ENCODE data around the gene MORC4. TPM values are rescaled to one million over a fixed set of nuclear protein-coding genes. Genes with fewer than 3 reads are reported as not detected.
A peak's percentile ranks its signal among the peaks of the same experiment; 100 is the strongest.

Gene MORC4
- polyA plus RNA-seq, 1 of the 3 experiments (the other 2 are of a cell fraction) = 12.5 TPM

GRCh38 chrX:106935175-106935574 lies 64.8 kb downstream of the MORC4 start (continued):
- TF ChIP-seq CTCF (IDR thresholded peaks at IDR 0.05) (no peak), GATA2 (CRISPR knock-in tag; IDR thresholded peaks at IDR 0.05) (no peak), MEF2A (IDR thresholded peaks at IDR 0.05; ENCODE audit: borderline replicate concordance, low read depth) (no peak)
- TF ChIP-seq, protein P1, sequence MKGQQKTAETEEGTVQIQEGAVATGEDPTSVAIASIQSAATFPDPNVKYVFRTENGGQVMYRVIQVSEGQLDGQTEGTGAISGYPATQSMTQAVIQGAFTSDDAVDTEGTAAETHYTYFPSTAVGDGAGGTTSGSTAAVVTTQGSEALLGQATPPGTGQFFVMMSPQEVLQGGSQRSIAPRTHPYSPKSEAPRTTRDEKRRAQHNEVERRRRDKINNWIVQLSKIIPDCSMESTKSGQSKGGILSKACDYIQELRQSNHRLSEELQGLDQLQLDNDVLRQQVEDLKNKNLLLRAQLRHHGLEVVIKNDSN (IDR thresholded peaks at IDR 0.05; ENCODE audit: borderline replicate concordance, low read depth) = no peak
- TF ChIP-seq, protein P2, sequence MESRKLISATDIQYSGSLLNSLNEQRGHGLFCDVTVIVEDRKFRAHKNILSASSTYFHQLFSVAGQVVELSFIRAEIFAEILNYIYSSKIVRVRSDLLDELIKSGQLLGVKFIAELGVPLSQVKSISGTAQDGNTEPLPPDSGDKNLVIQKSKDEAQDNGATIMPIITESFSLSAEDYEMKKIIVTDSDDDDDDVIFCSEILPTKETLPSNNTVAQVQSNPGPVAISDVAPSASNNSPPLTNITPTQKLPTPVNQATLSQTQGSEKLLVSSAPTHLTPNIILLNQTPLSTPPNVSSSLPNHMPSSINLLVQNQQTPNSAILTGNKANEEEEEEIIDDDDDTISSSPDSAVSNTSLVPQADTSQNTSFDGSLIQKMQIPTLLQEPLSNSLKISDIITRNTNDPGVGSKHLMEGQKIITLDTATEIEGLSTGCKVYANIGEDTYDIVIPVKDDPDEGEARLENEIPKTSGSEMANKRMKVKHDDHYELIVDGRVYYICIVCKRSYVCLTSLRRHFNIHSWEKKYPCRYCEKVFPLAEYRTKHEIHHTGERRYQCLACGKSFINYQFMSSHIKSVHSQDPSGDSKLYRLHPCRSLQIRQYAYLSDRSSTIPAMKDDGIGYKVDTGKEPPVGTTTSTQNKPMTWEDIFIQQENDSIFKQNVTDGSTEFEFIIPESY (IDR thresholded peaks at IDR 0.05; ENCODE audit: borderline replicate concordance, low read depth) = no peak

DNA sequence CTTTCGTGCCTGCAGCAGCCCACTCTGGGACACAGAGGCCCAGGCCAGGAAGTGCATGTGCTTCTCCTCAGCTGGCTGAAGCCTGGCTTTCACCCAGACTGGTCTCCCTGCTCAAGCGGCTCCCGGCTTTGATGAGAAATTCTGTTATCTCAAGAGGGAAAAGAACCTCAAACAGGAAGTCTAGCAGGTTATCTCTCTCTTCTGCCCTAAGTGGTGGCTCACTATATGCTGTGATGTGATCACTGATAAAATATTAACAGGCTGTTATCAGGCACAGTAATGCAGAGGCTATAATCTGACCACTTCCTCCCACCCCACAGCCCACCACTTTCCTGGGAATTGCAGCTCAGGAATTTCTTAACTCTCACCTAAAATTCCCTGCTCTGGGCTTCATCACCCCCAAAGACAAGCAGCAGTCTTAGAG lies 66.5 kb downstream of the MORC4 start:
- DNase-seq = peak; percentile 19

More for the DNA sequence above, 66.5 kb downstream of the MORC4 start:
- no peak for TF ChIP-seq MEF2A (IDR thresholded peaks at IDR 0.05; ENCODE audit: borderline replicate concordance, low read depth)
- TF ChIP-seq SMC3 (IDR thresholded peaks at IDR 0.05; ENCODE audit: low read depth, low read length) = no peak
- no peak for TF ChIP-seq TEAD4 (IDR thresholded peaks at IDR 0.05; ENCODE audit: borderline replicate concordance, insufficient read depth)
- TF ChIP-seq PBX3 (IDR thresholded peaks at IDR 0.05) = no peak
- TF ChIP-seq, protein P3, sequence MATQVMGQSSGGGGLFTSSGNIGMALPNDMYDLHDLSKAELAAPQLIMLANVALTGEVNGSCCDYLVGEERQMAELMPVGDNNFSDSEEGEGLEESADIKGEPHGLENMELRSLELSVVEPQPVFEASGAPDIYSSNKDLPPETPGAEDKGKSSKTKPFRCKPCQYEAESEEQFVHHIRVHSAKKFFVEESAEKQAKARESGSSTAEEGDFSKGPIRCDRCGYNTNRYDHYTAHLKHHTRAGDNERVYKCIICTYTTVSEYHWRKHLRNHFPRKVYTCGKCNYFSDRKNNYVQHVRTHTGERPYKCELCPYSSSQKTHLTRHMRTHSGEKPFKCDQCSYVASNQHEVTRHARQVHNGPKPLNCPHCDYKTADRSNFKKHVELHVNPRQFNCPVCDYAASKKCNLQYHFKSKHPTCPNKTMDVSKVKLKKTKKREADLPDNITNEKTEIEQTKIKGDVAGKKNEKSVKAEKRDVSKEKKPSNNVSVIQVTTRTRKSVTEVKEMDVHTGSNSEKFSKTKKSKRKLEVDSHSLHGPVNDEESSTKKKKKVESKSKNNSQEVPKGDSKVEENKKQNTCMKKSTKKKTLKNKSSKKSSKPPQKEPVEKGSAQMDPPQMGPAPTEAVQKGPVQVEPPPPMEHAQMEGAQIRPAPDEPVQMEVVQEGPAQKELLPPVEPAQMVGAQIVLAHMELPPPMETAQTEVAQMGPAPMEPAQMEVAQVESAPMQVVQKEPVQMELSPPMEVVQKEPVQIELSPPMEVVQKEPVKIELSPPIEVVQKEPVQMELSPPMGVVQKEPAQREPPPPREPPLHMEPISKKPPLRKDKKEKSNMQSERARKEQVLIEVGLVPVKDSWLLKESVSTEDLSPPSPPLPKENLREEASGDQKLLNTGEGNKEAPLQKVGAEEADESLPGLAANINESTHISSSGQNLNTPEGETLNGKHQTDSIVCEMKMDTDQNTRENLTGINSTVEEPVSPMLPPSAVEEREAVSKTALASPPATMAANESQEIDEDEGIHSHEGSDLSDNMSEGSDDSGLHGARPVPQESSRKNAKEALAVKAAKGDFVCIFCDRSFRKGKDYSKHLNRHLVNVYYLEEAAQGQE (IDR thresholded peaks at IDR 0.05; ENCODE audit: low read depth, low read length) = no peak
- no peak for TF ChIP-seq SIN3A (IDR thresholded peaks at IDR 0.05; ENCODE audit: borderline replicate concordance, low read depth, low read length)
- TF ChIP-seq ELF1 (IDR thresholded peaks at IDR 0.05) = no peak
- TF ChIP-seq TAF1 (IDR thresholded peaks at IDR 0.05; ENCODE audit: borderline replicate concordance, low read depth, low read length) = no peak
- TF ChIP-seq, protein P1 (IDR thresholded peaks at IDR 0.05; ENCODE audit: borderline replicate concordance, low read depth) = no peak
- TF ChIP-seq JUND (IDR thresholded peaks at IDR 0.05) = no peak
- TF ChIP-seq CHD2 (IDR thresholded peaks at IDR 0.05; ENCODE audit: low read length, partially characterized antibody) = no peak
- TF ChIP-seq, protein P2 (IDR thresholded peaks at IDR 0.05; ENCODE audit: borderline replicate concordance, low read depth) = no peak
- TF ChIP-seq POLR2AphosphoS5 (IDR thresholded peaks at IDR 0.05; ENCODE audit: low read depth, low read length) = no peak
- no peak for TF ChIP-seq RAD21 (IDR thresholded peaks at IDR 0.05; ENCODE audit: low read length)
- TF ChIP-seq RFX5 (IDR thresholded peaks at IDR 0.05; ENCODE audit: low read length) = no peak
- TF ChIP-seq MXI1 (IDR thresholded peaks at IDR 0.05; ENCODE audit: low read depth, low read length) = no peak
- Histone ChIP-seq H3K27me3 (ENCODE audit: insufficient read depth) (peaks cover 14% of the 10 kb centered on the region; the same call in 1 of the 2 replicates), H3K9ac (no peak overlapping the region), H3F3A (replicated peaks; ENCODE audit: insufficient read depth) (no peaks in the 10 kb centered on the region), H3K9me3 (no peaks in the 10 kb centered on the region), H3K79me2 (ENCODE audit: insufficient read depth) (no peaks in the 10 kb centered on the region), H3K27ac (ENCODE audit: low read depth in 2 of 2, low read length in 1 of 2) (no peak overlapping the region), H3K4me1 (ENCODE audit: control insufficient read depth in 1 of 2, insufficient read depth in 2 of 2, low read depth in 1 of 2, low read length in 1 of 2) (peaks cover 0 to 2% of the 10 kb centered on the region in 2 experiments; a peak in 1 of 4 replicates), H4K20me1 (ENCODE audit: insufficient read depth) (no peaks in the 10 kb centered on the region), H3K4me2 (no peak overlapping the region), H3K9me2 (no peaks in the 10 kb centered on the region), H2AFZ (ENCODE audit: low read depth) (no peak overlapping the region), H3K36me3 (replicated peaks in 1 of 2; ENCODE audit: control insufficient read depth in 1 of 2, insufficient read depth in 2 of 2, low read length in 1 of 2) (no peaks in the 10 kb centered on the region), H3K4me3 (ENCODE audit: low read depth in 2 of 2, low read length in 1 of 2) (no peak overlapping the region)
- ChIA-PET CTCF (interaction anchor here (0.6 to 1.3 kb wide), 2 partner anchors 19 to 578 kb away, joined by 3 to 5 read pairs; no protein-coding TSS in a partner anchor), POLR2A (no interaction called here)
- 20% methylated on average over 3 of the region's 3 CpGs for WGBS (ENCODE audit: low lambda C conversion rate)
